CD4-positive, alpha-beta T cell (primary cell): Measurements from ENCODE around the gene ODF2. TPM values are rescaled to one million over a fixed set of nuclear protein-coding genes. Genes with fewer than 3 reads are reported as not detected.

Source experiments
- ATAC-seq: fragments of 200-7000 bp; cut with Tn5 transposase; one replicate; pipeline ENCODE4 v1.10.0; 2022; ENCODE audit warnings: mild to moderate bottlenecking; ENCODE audit not compliant: poor library complexity
- CTCF ChIA-PET: fragments of 350-600 bp; sonication (Branson Sonifier 250); formaldehyde crosslinking; loops from one replicate; lab custom pipeline; 2021; ENCODE audit warnings: antibody characterized with exemption, inconsistent platforms; lab: Charles Lee
- POLR2A ChIA-PET: fragments of 350-600 bp; sonication (Branson Sonifier 250); formaldehyde crosslinking; loops from one replicate; lab custom pipeline; 2021; ENCODE audit warnings: antibody characterized with exemption, inconsistent platforms; lab: Charles Lee
- DNase-seq, 14 experiments: peaks; one replicate each; pipeline ENCODE4 v3.0.0-alpha.2; 2013 to 2020; ENCODE audit warnings: mixed read lengths in 2 of 14
- H3K27ac ChIP-seq, 2 donors: one replicate each; pipeline versions ENCODE4 v1.5.1 to v1.7.0; 2013; ENCODE audit warnings: low read length in 2 of 2, low read depth in 1 of 2, mild to moderate bottlenecking in 1 of 2
- H3K27me3 ChIP-seq, 2 experiments: 1 replicate in 1 of 2; 2 replicates in 1 of 2; pipeline versions ENCODE4 v1.6.1 to v1.7.0; 2013; ENCODE audit warnings: low read length in 2 of 2, control low read depth in 1 of 2, mild to moderate bottlenecking in 1 of 2, moderate library complexity in 1 of 2; ENCODE audit not compliant: insufficient read depth in 2 of 2, control insufficient read depth in 1 of 2
- H3K36me3 ChIP-seq: one replicate; pipeline ENCODE4 v1.6.1; 2013; ENCODE audit warnings: low read length, control low read depth; ENCODE audit not compliant: insufficient read depth
- H3K4me1 ChIP-seq: one replicate; pipeline ENCODE4 v1.6.1; 2013; ENCODE audit warnings: low read length, control low read depth; ENCODE audit not compliant: insufficient read depth
- H3K4me3 ChIP-seq: one replicate; pipeline ENCODE4 v1.5.1; 2013; ENCODE audit warnings: mild to moderate bottlenecking, low read length, moderate library complexity
- H3K9me3 ChIP-seq, 2 experiments: 1 replicate in 1 of 2; 2 replicates in 1 of 2; pipeline versions ENCODE4 v1.6.1 to v1.7.0; 2013; ENCODE audit warnings: low read length in 2 of 2, mild to moderate bottlenecking in 2 of 2, control low read depth in 1 of 2, moderate library complexity in 1 of 2; ENCODE audit not compliant: control insufficient read depth in 1 of 2, insufficient read depth in 1 of 2
- H3K27ac Mint-ChIP-seq: one replicate; pipeline ENCODE4 v1.8.0; 2020; ENCODE audit warnings: mixed read lengths
- H3K27me3 Mint-ChIP-seq: one replicate; pipeline ENCODE4 v1.8.0; 2021; ENCODE audit warnings: mixed read lengths
- H3K36me3 Mint-ChIP-seq: one replicate; pipeline ENCODE4 v1.8.0; 2021; ENCODE audit warnings: low read depth, mixed read lengths
- H3K4me1 Mint-ChIP-seq: one replicate; pipeline ENCODE4 v1.8.0; 2021; ENCODE audit warnings: low read depth, mixed read lengths
- H3K4me3 Mint-ChIP-seq: one replicate; pipeline ENCODE4 v1.8.0; 2020; ENCODE audit warnings: mild to moderate bottlenecking, mixed read lengths
- H3K9me3 Mint-ChIP-seq: one replicate; pipeline ENCODE4 v1.8.0; 2020; ENCODE audit warnings: mixed read lengths
- CTCF ChIP-seq: fragments of 200-600 bp; IDR thresholded peaks from one replicate; pipeline ENCODE4 v1.8.0; 2022; ENCODE audit warnings: antibody characterized with exemption, mild to moderate bottlenecking
- intact Hi-C, 2 experiments: fragments of 100-400 bp; cut with DNase I in 1 of 2; cut with micrococcal nuclease in 1 of 2; formaldehyde crosslinking; loops; one replicate each; pipeline versions ENCODE4 v1.15.1 to v1.9.0; 2023 to 2025; cut with DNase I, micrococcal nuclease
- total RNA-seq, 174 experiments: library from RNA in 2 of 174; stranded (reverse) in 2 of 174; gene quantifications; one replicate each; pipeline ENCODE4 v1.2.3 and lab custom pipeline; 2021 to 2026

The ODF2 gene
- total RNA-seq, 2 experiments from 2014 or later, result 18.3 to 21.3 TPM

- H3K4me3 ChIP-seq, result no peak overlapping the region
- no peak overlapping the region for H3K4me3 Mint-ChIP-seq
- no peaks in the 10 kb centered on the region for H3K27me3 Mint-ChIP-seq
- ATAC-seq, result no peak
- ChIA-PET POLR2A (no interaction called here), CTCF (no interaction called here)
- no peaks in the 10 kb centered on the region for H3K4me1 Mint-ChIP-seq
- no peaks in the 10 kb centered on the region for H3K36me3 Mint-ChIP-seq
- DNase-seq, result no peak
- H3K36me3 ChIP-seq, result no peaks in the 10 kb centered on the region
- H3K9me3 ChIP-seq, result no peaks in the 10 kb centered on the region
- TF ChIP-seq CTCF, result no peak
- H3K27ac ChIP-seq, result no peak overlapping the region
- no peak overlapping the region for H3K27ac Mint-ChIP-seq
- H3K27me3 ChIP-seq, result no peaks in the 10 kb centered on the region
- H3K4me1 ChIP-seq, result no peaks in the 10 kb centered on the region
- no peaks in the 10 kb centered on the region for H3K9me3 Mint-ChIP-seq
- intact Hi-C loops, result no loop called here
Measured at GRCh38 chr9:128428644-128429512, 26.9 kb upstream of the ODF2 start.

- H3K9me3 ChIP-seq, result no peaks in the 10 kb centered on the region
- ChIA-PET POLR2A (no interaction called here), CTCF (no interaction called here)
- no peaks in the 10 kb centered on the region for H3K4me1 ChIP-seq
- H3K27me3 Mint-ChIP-seq, result no peaks in the 10 kb centered on the region
- H3K9me3 Mint-ChIP-seq, result no peaks in the 10 kb centered on the region
- DNase-seq (no peak), ATAC-seq (no peak)
- no peak overlapping the region for H3K4me3 Mint-ChIP-seq
- no peak overlapping the region for H3K27ac Mint-ChIP-seq
- H3K27ac ChIP-seq, result no peak overlapping the region
- no peak overlapping the region for H3K4me3 ChIP-seq
- TF ChIP-seq CTCF, result no peak
- H3K36me3 ChIP-seq, result no peaks in the 10 kb centered on the region
- H3K4me1 Mint-ChIP-seq, result no peaks in the 10 kb centered on the region
- no peaks in the 10 kb centered on the region for H3K27me3 ChIP-seq
- no peaks in the 10 kb centered on the region for H3K36me3 Mint-ChIP-seq
- intact Hi-C loops, result no loop called here
Measured at GRCh38 chr9:128429513-128430086, 26.2 kb upstream of the ODF2 start.

GRCh38 chr9:128431207-128431606, 24.6 kb upstream of the ODF2 start:
- no peaks in the 10 kb centered on the region for H3K36me3 Mint-ChIP-seq
- Histone ChIP-seq H3K36me3 (no peaks in the 10 kb centered on the region), H3K9me3 (no peaks in the 10 kb centered on the region), H3K4me3 (no peak overlapping the region), H3K4me1 (no peaks in the 10 kb centered on the region), H3K27ac (no peak overlapping the region), H3K27me3 (no peaks in the 10 kb centered on the region)
- H3K27me3 Mint-ChIP-seq, result no peaks in the 10 kb centered on the region
- ATAC-seq (no peak), DNase-seq (no peak)
- intact Hi-C loops, result no loop called here
- no peaks in the 10 kb centered on the region for H3K4me1 Mint-ChIP-seq
- ChIA-PET CTCF (no interaction called here), POLR2A (no interaction called here)
- no peak overlapping the region for H3K4me3 Mint-ChIP-seq
- no peak overlapping the region for H3K27ac Mint-ChIP-seq
- no peaks in the 10 kb centered on the region for H3K9me3 Mint-ChIP-seq
- TF ChIP-seq CTCF, result no peak
